ENCODE results near the gene OFD1.
"Not testable (repeated sequence)": the region's sequence is repeated elsewhere in the genome, so short reads cannot be mapped to it uniquely, and the experiment has no call there.

GRCh38 chrX:13726583-13726982 is 8.0 kb upstream of the OFD1 start:
- not testable (repeated sequence) for TF ChIP-seq POLR2AphosphoS5, CTCF (IDR thresholded peaks at IDR 0.05)

Measured in breast epithelium (tissue), 3 donors.